HG02571 (cell line): ENCODE measurements around the gene ZHX3.
"Not testable (repeated sequence)": the region's sequence is repeated elsewhere in the genome, so short reads cannot be mapped to it uniquely, and the experiment has no call there.

ENCODE experiments used
- ATAC-seq: cut with Tn5 transposase; IDR thresholded peaks from one replicate; pipeline ENCODE4 v1.9.1; 2021; ENCODE audit warnings: mild to moderate bottlenecking, moderate library complexity; ENCODE audit not compliant: unreplicated experiment

Gene ZHX3

GRCh38 chr20:41334443-41335421, 17.2 kb upstream of the ZHX3 start:
- no peak for ATAC-seq

- ATAC-seq = no peak
Observed at GRCh38 chr20:41334036-41334435, 16.5 kb upstream of the ZHX3 start.

DNA sequence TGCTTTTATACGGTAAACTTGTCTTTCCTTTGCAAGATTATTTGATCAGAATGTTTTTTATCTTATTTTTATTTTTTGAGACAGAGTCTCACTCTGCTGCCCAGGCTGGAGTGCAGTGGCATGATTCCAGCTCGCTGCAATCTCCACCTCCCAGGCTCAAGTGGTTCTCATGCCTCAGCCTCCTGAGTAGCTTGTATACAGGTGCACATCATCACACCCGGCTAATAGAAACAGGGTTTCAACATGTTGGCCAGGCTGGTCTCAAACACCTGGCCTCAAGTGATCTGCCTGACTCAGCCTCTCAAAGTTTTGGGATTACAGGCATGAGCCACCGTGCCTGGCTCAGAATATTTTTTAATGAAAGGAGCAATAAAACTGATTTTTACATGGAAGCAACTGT, 14.2 kb upstream of the ZHX3 start:
- no peak for ATAC-seq

GRCh38 chr20:41330941-41331340, 13.4 kb upstream of the ZHX3 start:
- no peak for ATAC-seq

GRCh38 chr20:41330343-41330720, 12.8 kb upstream of the ZHX3 start:
- ATAC-seq = no peak

- ATAC-seq = no peak
Observed at GRCh38 chr20:41329435-41330342, 12.2 kb upstream of the ZHX3 start.

- no peak for ATAC-seq
Observed at GRCh38 chr20:41327178-41327577, 9.6 kb upstream of the ZHX3 start.

- ATAC-seq = no peak
Observed at GRCh38 chr20:41320976-41321375, 3.4 kb upstream of the ZHX3 start.

GRCh38 chr20:41320441-41320840, 2.9 kb upstream of the ZHX3 start:
- no peak for ATAC-seq

GRCh38 chr20:41318271-41318649, 729 bp upstream of the ZHX3 start:
- ATAC-seq = no peak

- peak; percentile 73 for ATAC-seq
Observed at GRCh38 chr20:41316602-41317545, 657 bp downstream of the ZHX3 start.

DNA sequence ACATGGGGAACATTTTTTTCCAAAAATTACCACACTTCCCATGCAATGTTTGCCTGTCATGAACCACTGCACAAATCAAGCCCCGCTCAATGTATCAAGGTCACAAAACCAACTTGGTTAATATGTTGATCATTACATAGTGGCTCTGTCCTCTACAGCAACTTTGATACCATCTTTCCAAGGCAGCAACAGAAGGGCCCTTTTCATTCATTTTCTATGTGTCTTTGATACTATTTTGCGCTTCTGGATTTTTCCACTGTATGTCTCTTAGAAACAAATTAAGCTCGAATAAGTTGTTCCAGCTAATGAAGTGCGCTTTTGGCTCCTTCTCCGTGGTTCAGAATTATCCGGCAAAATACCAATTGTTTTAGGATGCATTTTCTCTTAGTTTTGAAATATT, 1.5 kb downstream of the ZHX3 start:
- ATAC-seq = no peak

GRCh38 chr20:41314386-41314785, 3.1 kb downstream of the ZHX3 start:
- no peak for ATAC-seq

DNA sequence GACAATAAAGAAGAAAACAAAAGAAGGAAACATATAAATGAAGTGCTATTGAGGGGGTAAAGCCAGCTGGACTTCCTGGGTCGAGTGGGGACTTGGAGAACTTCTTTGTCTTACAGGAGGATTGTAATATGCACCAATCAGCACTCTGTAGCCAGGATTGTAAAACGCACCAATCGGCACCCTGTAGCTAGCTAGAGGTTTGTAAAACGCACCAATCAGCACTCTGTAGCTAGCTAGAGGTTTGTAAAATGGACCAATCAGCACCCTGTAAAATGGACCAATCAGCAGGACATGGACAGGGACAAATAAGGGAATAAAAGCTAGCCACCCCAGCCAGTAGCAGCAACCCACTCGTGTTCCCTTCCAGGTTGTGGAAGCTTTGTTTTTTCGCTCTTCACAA, 5.5 kb downstream of the ZHX3 start:
- ATAC-seq = not testable (repeated sequence)

- no peak for ATAC-seq
Observed at GRCh38 chr20:41309817-41310216, 7.7 kb downstream of the ZHX3 start.

DNA sequence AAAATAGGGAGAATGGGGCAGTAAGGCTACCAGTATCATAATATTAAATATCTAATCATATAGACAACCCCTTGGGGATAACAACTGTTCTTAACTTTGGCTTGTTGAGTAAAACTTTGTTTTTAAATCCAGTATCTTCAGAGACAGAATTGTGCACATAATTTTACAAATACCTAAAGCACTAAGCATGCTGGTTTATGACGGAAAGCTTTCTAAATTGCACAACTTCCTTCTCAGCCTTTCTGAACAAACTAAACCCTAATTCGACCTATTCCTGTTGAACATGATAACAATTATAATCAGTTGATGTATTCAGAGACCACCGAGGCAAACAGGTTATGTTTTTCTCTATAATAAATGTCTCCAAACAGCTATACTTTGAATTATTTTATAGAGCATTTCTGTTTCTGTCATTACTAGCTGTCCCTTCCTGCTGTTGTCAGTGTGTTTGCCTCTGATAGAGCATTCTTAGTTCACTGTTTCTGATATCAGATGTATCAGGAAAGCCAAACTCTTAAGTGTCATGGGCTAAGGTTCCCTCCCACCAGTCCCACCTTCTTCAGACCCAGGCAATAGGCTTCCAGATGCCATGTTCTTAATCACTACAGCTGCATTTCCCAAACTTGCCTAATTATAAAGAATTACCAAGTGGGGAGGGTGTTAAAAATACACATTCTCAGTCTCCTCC, 8.7 kb downstream of the ZHX3 start:
- ATAC-seq = no peak

DNA sequence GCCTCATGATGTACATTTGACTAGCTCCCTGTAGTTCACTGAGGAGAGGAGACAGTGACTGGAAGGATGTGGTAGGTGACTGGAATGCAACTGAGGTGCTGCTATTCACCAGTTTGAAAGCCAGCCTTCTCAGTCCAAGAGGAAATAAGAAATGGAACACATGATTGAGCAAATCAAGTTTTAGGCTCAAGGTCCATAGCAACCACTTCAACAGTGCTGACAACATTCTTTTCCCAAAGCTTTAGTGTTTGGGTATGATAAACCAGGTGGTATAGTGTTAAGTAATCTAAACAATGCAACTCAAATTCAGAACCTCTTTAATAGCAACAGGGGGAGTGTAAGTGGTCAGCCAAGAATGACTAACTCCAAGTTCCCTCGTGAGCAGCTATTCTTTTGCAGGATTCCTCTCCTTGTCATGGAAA, 9.2 kb downstream of the ZHX3 start:
- ATAC-seq = no peak

DNA sequence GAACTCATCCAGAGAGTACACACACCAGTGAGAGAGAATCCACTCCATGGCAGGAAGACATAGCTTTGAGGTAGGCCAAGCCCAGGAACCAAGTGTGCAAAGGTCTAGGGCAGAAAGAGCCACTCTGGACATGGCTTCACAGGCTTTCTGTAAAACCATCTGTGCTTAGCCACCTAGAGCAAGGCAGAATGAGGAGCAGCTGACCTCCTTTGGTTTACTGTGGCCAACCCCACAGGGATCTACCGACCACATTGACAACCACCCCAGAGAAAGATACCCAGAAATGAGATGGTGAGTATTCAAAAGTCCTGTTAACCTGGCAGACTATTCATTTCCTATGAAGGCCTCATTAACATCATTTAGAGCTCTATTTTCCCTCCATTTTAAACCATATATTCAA, 10.5 kb downstream of the ZHX3 start:
- no peak for ATAC-seq

- peak; percentile 79 for ATAC-seq
Observed at GRCh38 chr20:41306061-41306727, 11.3 kb downstream of the ZHX3 start.
